HG02973 (cell line): ENCODE measurements around the gene DUOXA2.
"Not testable (repeated sequence)": the region's sequence is repeated elsewhere in the genome, so short reads cannot be mapped to it uniquely, and the experiment has no call there.

Experiments
- ATAC-seq: cut with Tn5 transposase; IDR thresholded peaks from one replicate; pipeline ENCODE4 v1.9.1; 2021; ENCODE audit warnings: moderate library complexity; ENCODE audit not compliant: unreplicated experiment

The DUOXA2 gene

GRCh38 chr15:45134682-45135604 lies 20.8 kb downstream of the DUOXA2 start:
- ATAC-seq, result no peak

- not testable (repeated sequence) for ATAC-seq
Measured at GRCh38 chr15:45135705-45136377, 21.7 kb downstream of the DUOXA2 start.

- ATAC-seq, result no peak
Measured at GRCh38 chr15:45136378-45136764, 22.2 kb downstream of the DUOXA2 start.

GRCh38 chr15:45137703-45138102 lies 23.6 kb downstream of the DUOXA2 start:
- ATAC-seq, result no peak

- ATAC-seq, result no peak
Measured at GRCh38 chr15:45138814-45139765, 25.0 kb downstream of the DUOXA2 start.

- no peak for ATAC-seq
Measured at GRCh38 chr15:45139770-45140169, 25.6 kb downstream of the DUOXA2 start.

GRCh38 chr15:45140557-45141250 lies 26.6 kb downstream of the DUOXA2 start:
- ATAC-seq, result no peak

GRCh38 chr15:45141386-45141785 lies 27.3 kb downstream of the DUOXA2 start:
- no peak for ATAC-seq

- ATAC-seq, result no peak
Measured at GRCh38 chr15:45143056-45143455, 28.9 kb downstream of the DUOXA2 start.

- ATAC-seq, result no peak
Measured at GRCh38 chr15:45143946-45144345, 29.8 kb downstream of the DUOXA2 start.

- no peak for ATAC-seq
Measured at GRCh38 chr15:45144775-45145174, 30.6 kb downstream of the DUOXA2 start.

GRCh38 chr15:45146405-45146804 lies 32.3 kb downstream of the DUOXA2 start:
- ATAC-seq, result no peak

GRCh38 chr15:45147606-45148005 lies 33.5 kb downstream of the DUOXA2 start:
- no peak for ATAC-seq

GRCh38 chr15:45148076-45149059 lies 34.2 kb downstream of the DUOXA2 start:
- no peak for ATAC-seq

GRCh38 chr15:45149060-45149459 lies 34.9 kb downstream of the DUOXA2 start:
- ATAC-seq, result no peak

GRCh38 chr15:45150481-45150880 lies 36.4 kb downstream of the DUOXA2 start:
- ATAC-seq, result no peak

GRCh38 chr15:45150997-45151396 lies 36.9 kb downstream of the DUOXA2 start:
- no peak for ATAC-seq

GRCh38 chr15:45151998-45152828 lies 38.1 kb downstream of the DUOXA2 start:
- no peak for ATAC-seq
